Lower leg skin (tissue), 4 donors: ENCODE results near the gene EDC3. TPM values are rescaled to one million over a fixed set of nuclear protein-coding genes. Genes with fewer than 3 reads are reported as not detected.
"Not testable (repeated sequence)": the region's sequence is repeated elsewhere in the genome, so short reads cannot be mapped to it uniquely, and the experiment has no call there.

Experiments used
- DNase-seq, 2 donors: peaks; one replicate each; pipeline ENCODE4 v3.0.0-alpha.2; 2019; ENCODE audit warnings: low spot score in 2 of 2
- H3K4me3 ChIP-seq: fragments of 200-600 bp; sonication (generic); 2 replicates; pipeline ENCODE4 v1.5.1; 2017; ENCODE audit warnings: mild to moderate bottlenecking, low read depth; ENCODE audit not compliant: poor library complexity, severe bottlenecking
- CTCF ChIP-seq, 3 donors: fragments of 450-650 bp; IDR thresholded peaks; one replicate each; pipeline ENCODE4 v1.5.1; 2016; ENCODE audit warnings: antibody characterized with exemption in 3 of 3, mild to moderate bottlenecking in 3 of 3, moderate library complexity in 2 of 3
- POLR2A ChIP-seq, 2 donors: fragments of 450-650 bp; IDR thresholded peaks; one replicate each; pipeline ENCODE4 v1.6.1; 2016 to 2017; ENCODE audit warnings: antibody characterized with exemption in 2 of 2, mild to moderate bottlenecking in 1 of 2, moderate library complexity in 1 of 2
- WGBS, 2 donors: methylation state at CpG; one replicate each; pipeline ENCODE4 v1.1.5; 2018; 5-methylcytosine and 5-hydroxymethylcytosine counted together
- intact Hi-C: fragments of 100-400 bp; cut with DNase I; formaldehyde crosslinking; loops from one replicate; pipeline ENCODE4 v1.15.0; 2023; ENCODE audit warnings: low total_unique reads
- total RNA-seq, 4 donors: library from RNA; depleted of rRNA; stranded (reverse); fragments of >200 nt; gene quantifications; one replicate each; pipeline ENCODE4 v1.1.0, GENCODE V29; 2016

EDC3 gene
- total RNA-seq, 4 donors from 2014 or later, result 11.2 to 33.6 (median 17.6) TPM

- TF ChIP-seq POLR2A (IDR thresholded peaks at IDR 0.05), result no peak
- WGBS, 2 donors, result 79 to 88% methylated on average over 1 of the region's 1 CpG
- no peak for DNase-seq
- intact Hi-C loops, result no loop called here
- H3K4me3 ChIP-seq, result no peak overlapping the region
Measured at GRCh38 chr15:74667975-74668374, 27.8 kb downstream of the EDC3 start.

GRCh38 chr15:74664670-74665069, 31.2 kb downstream of the EDC3 start:
- no peak for TF ChIP-seq POLR2A (IDR thresholded peaks at IDR 0.05)
- TF ChIP-seq CTCF (IDR thresholded peaks at IDR 0.05), result no peak
- H3K4me3 ChIP-seq, result no peak overlapping the region
- no peak for DNase-seq
- WGBS, 2 donors, result 80 to 88% methylated on average over 2 of the region's 2 CpGs
- intact Hi-C loops, result loop anchor here (2.0 kb wide), 1 partner anchor 50 kb away; the partner anchor contains the start of gene CLK3

GRCh38 chr15:74664028-74664616, 31.7 kb downstream of the EDC3 start:
- intact Hi-C loops, result loop anchor here (2.0 kb wide), 1 partner anchor 49 kb away; the partner anchor contains the start of gene CLK3
- 19 to 27% methylated on average over 2 of the region's 2 CpGs for WGBS, 2 donors
- TF ChIP-seq POLR2A (IDR thresholded peaks at IDR 0.05), result no peak
- no peak for TF ChIP-seq CTCF (IDR thresholded peaks at IDR 0.05)
- no peak overlapping the region for H3K4me3 ChIP-seq
- no peak for DNase-seq

GRCh38 chr15:74663303-74664027, 32.4 kb downstream of the EDC3 start:
- no peak overlapping the region for H3K4me3 ChIP-seq
- intact Hi-C loops, result loop anchor here (2.0 kb wide), 1 partner anchor 49 kb away; the partner anchor contains the start of gene CLK3
- DNase-seq, result no peak
- WGBS, 2 donors, result 91 to 93% methylated on average over 8 of the region's 8 CpGs
- no peak for TF ChIP-seq CTCF (IDR thresholded peaks at IDR 0.05)
- no peak for TF ChIP-seq POLR2A (IDR thresholded peaks at IDR 0.05)

- H3K4me3 ChIP-seq, result no peak overlapping the region
- 89 to 92% methylated on average over 4 of the region's 4 CpGs for WGBS, 2 donors
- intact Hi-C loops, result no loop called here
- no peak for TF ChIP-seq CTCF (IDR thresholded peaks at IDR 0.05)
- no peak for TF ChIP-seq POLR2A (IDR thresholded peaks at IDR 0.05)
- no peak for DNase-seq
Measured at GRCh38 chr15:74662064-74662860, 33.6 kb downstream of the EDC3 start.

GRCh38 chr15:74661280-74661679, 34.5 kb downstream of the EDC3 start:
- intact Hi-C loops, H3K4me3 ChIP-seq: not testable (repeated sequence)
- WGBS, 2 donors, result 91 to 92% methylated on average over 8 of the region's 8 CpGs
- peak in 1 of 2 donors; percentile 36 for DNase-seq
